ENCODE data around the gene RD3L. TPM values are rescaled to one million over a fixed set of nuclear protein-coding genes. Genes with fewer than 3 reads are reported as not detected.

RD3L gene
- total RNA-seq, 1 experiment from 2014 or later, result not detected

DNA sequence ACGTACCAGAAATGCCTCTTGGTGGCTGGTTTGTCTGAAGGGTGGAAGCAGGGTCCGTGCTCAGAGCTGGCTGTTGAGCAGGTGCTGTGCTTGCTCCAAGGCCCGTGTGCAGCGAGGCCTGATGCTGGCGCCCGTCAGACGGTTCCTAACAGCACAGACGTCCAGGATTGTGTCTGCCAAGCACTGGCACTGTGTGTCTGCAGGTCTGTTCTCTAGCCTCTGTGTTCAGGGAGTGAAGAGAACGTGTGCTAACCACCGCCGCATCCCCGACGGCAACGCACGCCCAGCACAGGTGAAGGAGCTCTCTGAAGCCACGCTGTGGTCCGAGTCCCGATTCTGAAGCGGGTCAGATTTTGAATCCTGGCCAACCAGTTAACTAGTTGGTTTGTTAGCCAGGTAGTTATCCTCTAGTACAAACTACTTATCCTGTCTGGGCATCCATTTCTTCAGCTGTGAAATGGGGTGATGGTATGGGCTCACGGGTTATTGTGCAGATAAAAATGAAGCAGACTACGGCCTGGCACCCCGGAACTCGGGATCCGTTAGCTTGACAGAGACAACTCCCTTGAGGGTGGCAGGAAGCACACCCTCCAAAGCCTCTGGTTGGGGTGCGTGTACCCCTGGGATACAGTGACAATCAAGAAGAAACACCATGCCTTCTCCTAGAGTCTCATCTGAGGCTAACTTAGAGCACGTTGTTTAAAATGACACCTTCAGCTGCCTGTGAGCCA lies 32.6 kb downstream of the RD3L start:
- Histone ChIP-seq H3K27me3 (ENCODE audit: insufficient read depth, low read length) (no peaks in the 10 kb centered on the region), H3K9ac (ENCODE audit: low read length) (peak overlapping the region; percentile 29), H3K9me3 (ENCODE audit: control insufficient read depth in 1 of 2, insufficient read depth in 1 of 2, low read depth in 1 of 2, low read length in 2 of 2) (no peaks in the 10 kb centered on the region), H3K9me2 (ENCODE audit: insufficient read depth) (no peaks in the 10 kb centered on the region), H3K36me3 (ENCODE audit: control insufficient read depth in 1 of 2, insufficient read depth in 2 of 2, low read length in 2 of 2) (peaks cover 23 to 24% of the 10 kb centered on the region in 2 experiments; a peak in 3 of 4 replicates), H3K79me2 (ENCODE audit: insufficient read depth, low read length) (peaks cover 13% of the 10 kb centered on the region; the same call in 1 of the 2 replicates), H3K27ac (ENCODE audit: low read depth, low read length) (peak overlapping the region; percentile 49), H3K4me2 (ENCODE audit: low read length) (peak overlapping the region; percentile 49), H4K20me1 (ENCODE audit: insufficient read depth) (peaks cover 4% of the 10 kb centered on the region; the same call in 1 of the 2 replicates), H3K4me1 (ENCODE audit: control insufficient read depth in 1 of 2, insufficient read depth in 2 of 2, low read length in 2 of 2) (peaks cover 5 to 11% of the 10 kb centered on the region in 2 experiments; a peak in 3 of 4 replicates), H2AFZ (ENCODE audit: low read depth, low read length, poor library complexity, severe bottlenecking) (no peak overlapping the region), H3K4me3 (replicated peaks in 1 of 2; ENCODE audit: low read depth in 1 of 2, low read length in 2 of 2) (0 out of 4 replicates have a peak overlapping the region, but pooled peaks of 1 of the 2 experiments have one; percentile 4)
- ChIA-PET POLR2A (interaction anchor here (1.0 kb wide), 1 partner anchor 13 kb away, joined by 3 read pairs; no protein-coding TSS in a partner anchor), CTCF (interaction anchor here (0.8 to 1.7 kb wide), 8 partner anchors 9 to 101 kb away, joined by 3 to 25 read pairs (median 4); partner anchors contain the start of gene RD3L), RAD21 (ENCODE audit: low non-redundant PET in 1 of 2, low total read pairs in 2 of 2, uncharacterized antibody in 2 of 2, unreplicated experiment in 2 of 2) (interaction anchor here (0.9 to 1.1 kb wide), 4 partner anchors 63 to 101 kb away, joined by 3 to 5 read pairs (median 4); partner anchors contain the start of gene PPP1R13B (in 1 of the 2))
- ATAC-seq (no peak), DNase-seq (ENCODE audit: low read depth, low spot score) (no peak)
- TF ChIP-seq ZFX (IDR thresholded peaks at IDR 0.05) (no peak), EZH2 (IDR thresholded peaks at IDR 0.05) (no peak), POLR2A (IDR thresholded peaks at IDR 0.05; ENCODE audit: borderline replicate concordance, extremely low read depth, insufficient read depth, insufficient read length) (no peak), JUND (IDR thresholded peaks at IDR 0.05) (no peak), EZH2phosphoT487 (IDR thresholded peaks at IDR 0.05; ENCODE audit: borderline replicate concordance) (no peak), CTCF (IDR thresholded peaks at IDR 0.05 in 2 of 3, conservative IDR thresholded peaks at IDR 0.05 in 1 of 3; ENCODE audit: borderline replicate concordance in 1 of 3, insufficient read depth in 1 of 3, low read depth in 2 of 3, low read length in 2 of 3) (no peak), TCF7L2 (IDR thresholded peaks at IDR 0.05; ENCODE audit: borderline replicate concordance, extremely low read depth, insufficient read depth, insufficient read length) (no peak), RAD21 (IDR thresholded peaks at IDR 0.05; ENCODE audit: low read depth) (no peak), SRF (IDR thresholded peaks at IDR 0.05; ENCODE audit: low read depth) (no peak), CEBPB (IDR thresholded peaks at IDR 0.05; ENCODE audit: low read depth) (no peak)
- TF ChIP-seq, protein P1, sequence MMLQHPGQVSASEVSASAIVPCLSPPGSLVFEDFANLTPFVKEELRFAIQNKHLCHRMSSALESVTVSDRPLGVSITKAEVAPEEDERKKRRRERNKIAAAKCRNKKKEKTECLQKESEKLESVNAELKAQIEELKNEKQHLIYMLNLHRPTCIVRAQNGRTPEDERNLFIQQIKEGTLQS (IDR thresholded peaks at IDR 0.05), result no peak
- intact Hi-C loops (cut with micrococcal nuclease), result loop anchor here (1.0 to 10.0 kb wide), 4 partner anchors 8 to 335 kb away; no protein-coding TSS in a partner anchor
- BruUV-seq (replicated peaks), result no TSS peak
